AG04449 (cell line): ENCODE results near the gene ACAA1.

ENCODE experiments used
- CTCF ChIA-PET: fragments of 350-600 bp; formaldehyde crosslinking; extraction: SDS; loops from one replicate; lab custom pipeline; 2021; ENCODE audit warnings: antibody characterized with exemption; lab: Yijun Ruan, JAX
- POLR2A ChIA-PET: fragments of 400-600, 350-600 bp; formaldehyde crosslinking; extraction: SDS; loops from one replicate; lab custom pipeline; 2020; ENCODE audit warnings: antibody characterized with exemption, inconsistent platforms; lab: Yijun Ruan, JAX
- DNase-seq: peaks from one replicate; pipeline ENCODE4 v3.0.0-alpha.2; 2010; ENCODE audit warnings: low read depth, low spot score
- H3K4me3 ChIP-seq: 2 replicates; pipeline ENCODE4 v1.5.1; 2011; ENCODE audit warnings: low read depth, mild to moderate bottlenecking, control low read depth, low read length
- CTCF ChIP-seq: IDR thresholded peaks from one replicate; pipeline ENCODE4 v1.5.1; 2011; ENCODE audit warnings: mild to moderate bottlenecking, moderate library complexity, low read length, control low read depth, inconsistent platforms; ENCODE audit not compliant: insufficient read depth; ENCODE audit errors: missing control alignments

Gene ACAA1

GRCh38 chr3:38110314-38111050, 26.4 kb downstream of the ACAA1 start:
- CTCF ChIA-PET, result interaction anchor here (1.1 to 5.1 kb wide), 2 partner anchors 7 to 370 kb away, joined by 3 to 25 read pairs; no protein-coding TSS in a partner anchor
- no peak for TF ChIP-seq CTCF
- no peak for DNase-seq

GRCh38 chr3:38109580-38110313, 27.2 kb downstream of the ACAA1 start:
- CTCF ChIA-PET, result interaction anchor here (5.1 kb wide), 1 partner anchor 8 kb away, joined by 25 read pairs; no protein-coding TSS in a partner anchor
- no peak for DNase-seq
- H3K4me3 ChIP-seq, result no peak overlapping the region
- TF ChIP-seq CTCF, result no peak
- POLR2A ChIA-PET, result no interaction called here

More at GRCh38 chr3:38110314-38111050, 26.4 kb downstream of the ACAA1 start:
- H3K4me3 ChIP-seq, result no peak overlapping the region
- POLR2A ChIA-PET, result no interaction called here

- ChIA-PET CTCF (interaction anchor here (5.1 kb wide), 1 partner anchor 9 kb away, joined by 25 read pairs; no protein-coding TSS in a partner anchor), POLR2A (no interaction called here)
These were observed 28.0 kb downstream of the ACAA1 start for GRCh38 chr3:38108649-38109579.

GRCh38 chr3:38107911-38108648, 28.8 kb downstream of the ACAA1 start:
- no peak for DNase-seq
- H3K4me3 ChIP-seq, result no peak overlapping the region
- TF ChIP-seq CTCF, result no peak
- POLR2A ChIA-PET, result no interaction called here
- CTCF ChIA-PET, result interaction anchor here (5.1 kb wide), 1 partner anchor 10 kb away, joined by 25 read pairs; no protein-coding TSS in a partner anchor

More at GRCh38 chr3:38108649-38109579, 28.0 kb downstream of the ACAA1 start:
- no peak for TF ChIP-seq CTCF
- no peak overlapping the region for H3K4me3 ChIP-seq
- no peak for DNase-seq

- no peak overlapping the region for H3K4me3 ChIP-seq
- CTCF ChIA-PET, result interaction anchor here (5.1 kb wide), 1 partner anchor 12 kb away, joined by 25 read pairs; no protein-coding TSS in a partner anchor
- no peak for TF ChIP-seq CTCF
- DNase-seq, result no peak
- POLR2A ChIA-PET, result no interaction called here
These were observed 31.4 kb downstream of the ACAA1 start for GRCh38 chr3:38105525-38105924.
